MM.1S (cell line): ENCODE data around the gene WNT8B.

Experiments used
- DNase-seq: peaks from one replicate; pipeline ENCODE4 v3.0.0-alpha.2; 2015
- H2AFZ ChIP-seq: fragments of 300-600 bp; sonication (generic); 2 replicates; pipeline ENCODE4 v1.6.0; 2016; ENCODE audit warnings: antibody characterized with exemption, low read length
- H3F3A ChIP-seq: fragments of 300-600 bp; sonication (generic); 2 replicates; pipeline ENCODE4 v1.6.1; 2016; ENCODE audit warnings: mild to moderate bottlenecking, antibody characterized with exemption, low read length, moderate library complexity, mixed read lengths; ENCODE audit not compliant: insufficient read depth
- H3K27ac ChIP-seq: fragments of 300-600 bp; sonication (generic); 2 replicates; pipeline ENCODE4 v1.5.1; 2016; ENCODE audit warnings: mild to moderate bottlenecking, low read length
- H3K27me3 ChIP-seq: fragments of 300-600 bp; sonication (generic); replicated peaks from 2 replicates; pipeline ENCODE4 v1.6.0; 2016; ENCODE audit warnings: low read length; ENCODE audit not compliant: insufficient read depth
- H3K36me3 ChIP-seq: fragments of 300-600 bp; sonication (generic); replicated peaks from 2 replicates; pipeline ENCODE4 v1.6.1; 2016; ENCODE audit warnings: mild to moderate bottlenecking, low read length, mixed read lengths; ENCODE audit not compliant: insufficient read depth
- H3K4me1 ChIP-seq: fragments of 300-600 bp; sonication (generic); 2 replicates; pipeline ENCODE4 v1.6.1; 2016; ENCODE audit warnings: low read length, mixed read lengths
- H3K4me2 ChIP-seq: fragments of 300-600 bp; sonication (generic); 2 replicates; pipeline ENCODE4 v1.6.0; 2016; ENCODE audit warnings: low read depth, low read length
- H3K4me3 ChIP-seq: fragments of 300-600 bp; sonication (generic); 2 replicates; pipeline ENCODE4 v1.5.1; 2016; ENCODE audit warnings: low read length, mixed read lengths
- H3K79me2 ChIP-seq: fragments of 300-600 bp; sonication (generic); 2 replicates; pipeline ENCODE4 v1.6.1; 2016; ENCODE audit warnings: mixed run types, low read length, mixed read lengths
- H3K9ac ChIP-seq: fragments of 300-600 bp; sonication (generic); 2 replicates; pipeline ENCODE4 v1.6.1; 2016; ENCODE audit warnings: low read length, mixed read lengths
- H3K9me2 ChIP-seq: fragments of 300-600 bp; sonication (generic); replicated peaks from 2 replicates; pipeline ENCODE4 v1.6.1; 2016; ENCODE audit warnings: mild to moderate bottlenecking, low read length, mixed read lengths; ENCODE audit not compliant: insufficient read depth
- H3K9me3 ChIP-seq: fragments of 300-600 bp; sonication (generic); replicated peaks from 2 replicates; pipeline ENCODE4 v1.6.1; 2016; ENCODE audit warnings: mild to moderate bottlenecking, low read length, mixed read lengths; ENCODE audit not compliant: insufficient read depth
- H4K20me1 ChIP-seq: fragments of 300-600 bp; sonication (generic); 2 replicates; pipeline ENCODE4 v1.6.1; 2016; ENCODE audit warnings: mild to moderate bottlenecking, low read length, moderate library complexity, mixed read lengths; ENCODE audit not compliant: insufficient read depth
- CTCF ChIP-seq: fragments of 300-600 bp; sonication (generic); IDR thresholded peaks from 2 replicates; pipeline ENCODE4 v1.5.1; 2016; ENCODE audit warnings: antibody characterized with exemption, low read length, mixed read lengths
- EZH2 ChIP-seq: fragments of 300-600 bp; sonication (generic); optimal IDR thresholded peaks from 2 replicates; pipeline ENCODE3; 2017; ENCODE audit warnings: low read depth, mild to moderate bottlenecking, antibody characterized with exemption, low read length, mixed read lengths
- EZH2phosphoT487 ChIP-seq: fragments of 300-600 bp; sonication (generic); IDR thresholded peaks from 2 replicates; pipeline ENCODE4 v1.6.1; 2018; ENCODE audit warnings: antibody characterized with exemption, low read length

The WNT8B gene

GRCh38 chr10:100505164-100505563 lies 42.4 kb downstream of the WNT8B start:
- Histone ChIP-seq H3K9me2 (no peaks in the 10 kb centered on the region), H3K9ac (no peak overlapping the region), H3K4me2 (no peak overlapping the region), H3K36me3 (no peaks in the 10 kb centered on the region), H3K79me2 (no peaks in the 10 kb centered on the region), H4K20me1 (no peaks in the 10 kb centered on the region), H3K4me1 (peaks cover 4% of the 10 kb centered on the region), H3K27me3 (0 out of 2 replicates have a peak, but pooled peaks cover 3% of the 10 kb centered on the region), H3K9me3 (no peaks in the 10 kb centered on the region), H3F3A (no peaks in the 10 kb centered on the region), H2AFZ (no peak overlapping the region), H3K27ac (no peak overlapping the region), H3K4me3 (no peak overlapping the region)
- TF ChIP-seq EZH2phosphoT487 (no peak), CTCF (no peak), EZH2 (no peak)
- no peak for DNase-seq

GRCh38 chr10:100506596-100507356 lies 44.0 kb downstream of the WNT8B start:
- H3K9me3 ChIP-seq: no peaks in the 10 kb centered on the region
- no peak overlapping the region for H2AFZ ChIP-seq
- H3K27me3 ChIP-seq: 0 out of 2 replicates have a peak, but pooled peaks cover 5% of the 10 kb centered on the region
- no peaks in the 10 kb centered on the region for H4K20me1 ChIP-seq
- peaks cover 12% of the 10 kb centered on the region for H3F3A ChIP-seq
- H3K4me1 ChIP-seq: peaks cover 20% of the 10 kb centered on the region
- no peaks in the 10 kb centered on the region for H3K36me3 ChIP-seq
- H3K9me2 ChIP-seq: no peaks in the 10 kb centered on the region
- TF ChIP-seq CTCF: no peak
- TF ChIP-seq EZH2phosphoT487: no peak
- no peak for TF ChIP-seq EZH2
- H3K4me3 ChIP-seq: no peak overlapping the region
- no peaks in the 10 kb centered on the region for H3K79me2 ChIP-seq
- no peak for DNase-seq
- no peak overlapping the region for H3K9ac ChIP-seq
- H3K4me2 ChIP-seq: no peak overlapping the region
- no peak overlapping the region for H3K27ac ChIP-seq

- Histone ChIP-seq H3K36me3 (no peaks in the 10 kb centered on the region), H3K4me1 (peaks cover 25% of the 10 kb centered on the region), H3F3A (peaks cover 13% of the 10 kb centered on the region), H2AFZ (no peak overlapping the region), H3K9me2 (no peaks in the 10 kb centered on the region), H3K27me3 (peaks cover 11% of the 10 kb centered on the region; the same call in 1 of the 2 replicates), H4K20me1 (no peaks in the 10 kb centered on the region), H3K9me3 (no peaks in the 10 kb centered on the region), H3K79me2 (no peaks in the 10 kb centered on the region), H3K4me2 (no peak overlapping the region), H3K4me3 (no peak overlapping the region), H3K9ac (no peak overlapping the region), H3K27ac (no peak overlapping the region)
- TF ChIP-seq EZH2phosphoT487 (no peak), CTCF (no peak), EZH2 (no peak)
- no peak for DNase-seq
Observed at GRCh38 chr10:100507357-100507732, 44.5 kb downstream of the WNT8B start.
